Hepatocyte (in vitro differentiated cells): ENCODE measurements around the gene HEXB. TPM values are rescaled to one million over a fixed set of nuclear protein-coding genes. Genes with fewer than 3 reads are reported as not detected.
A peak's percentile ranks its signal among the peaks of the same experiment; 100 is the strongest.

Source experiments
- DNase-seq: peaks from one replicate; pipeline ENCODE4 v3.0.0-alpha.2; 2016; ENCODE audit warnings: low spot score
- H2AFZ ChIP-seq: fragments of 200-600 bp; sonication (generic); 2 replicates; pipeline ENCODE4 v1.6.0; 2016; ENCODE audit warnings: antibody characterized with exemption, mild to moderate bottlenecking
- H3K27ac ChIP-seq: fragments of 200-600 bp; sonication (generic); 2 replicates; pipeline ENCODE4 v1.5.1; 2016; ENCODE audit warnings: mild to moderate bottlenecking
- H3K27me3 ChIP-seq: fragments of 200-600 bp; sonication (generic); 2 replicates; pipeline ENCODE4 v1.6.1; 2016
- H3K36me3 ChIP-seq: fragments of 200-600 bp; sonication (generic); replicated peaks from 2 replicates; pipeline ENCODE4 v1.5.1; 2016; ENCODE audit warnings: low read depth; ENCODE audit not compliant: insufficient read depth
- H3K4me1 ChIP-seq: fragments of 200-600 bp; sonication (generic); 2 replicates; pipeline ENCODE4 v1.5.1; 2016; ENCODE audit warnings: mild to moderate bottlenecking, moderate library complexity; ENCODE audit not compliant: insufficient read depth
- H3K4me2 ChIP-seq: fragments of 200-600 bp; sonication (generic); 2 replicates; pipeline ENCODE4 v1.6.0; 2016
- H3K4me3 ChIP-seq: fragments of 200-600 bp; sonication (generic); 2 replicates; pipeline ENCODE4 v1.5.1; 2016; ENCODE audit warnings: mild to moderate bottlenecking
- H3K79me2 ChIP-seq: fragments of 200-600 bp; sonication (generic); 2 replicates; pipeline ENCODE4 v1.6.0; 2017; ENCODE audit warnings: mild to moderate bottlenecking
- H3K9me2 ChIP-seq: fragments of 200-600 bp; sonication (generic); replicated peaks from 2 replicates; pipeline ENCODE4 v1.6.0; 2017; ENCODE audit warnings: mild to moderate bottlenecking; ENCODE audit not compliant: insufficient read depth
- H3K9me3 ChIP-seq: fragments of 200-600 bp; sonication (generic); 2 replicates; pipeline ENCODE4 v1.5.1; 2016; ENCODE audit warnings: low read depth, mild to moderate bottlenecking
- H4K20me1 ChIP-seq: fragments of 200-600 bp; sonication (generic); 2 replicates; pipeline ENCODE4 v1.6.0; 2016; ENCODE audit warnings: mild to moderate bottlenecking; ENCODE audit not compliant: insufficient read depth, poor library complexity, severe bottlenecking
- CTCF ChIP-seq: fragments of 200-600 bp; sonication (generic); IDR thresholded peaks from 2 replicates; pipeline ENCODE4 v1.5.1; 2016; ENCODE audit warnings: antibody characterized with exemption, mild to moderate bottlenecking; ENCODE audit not compliant: poor library complexity
- EZH2 ChIP-seq: fragments of 200-600 bp; sonication (generic); IDR thresholded peaks from 2 replicates; pipeline ENCODE4 v1.6.1; 2016; ENCODE audit warnings: antibody characterized with exemption, mild to moderate bottlenecking, borderline replicate concordance
- EZH2phosphoT487 ChIP-seq: fragments of 200-600 bp; sonication (generic); IDR thresholded peaks from one replicate; pipeline ENCODE4 v1.6.1; 2018; ENCODE audit warnings: antibody characterized with exemption, mild to moderate bottlenecking, low read depth, moderate library complexity; ENCODE audit not compliant: unreplicated experiment, severe bottlenecking
- WGBS: methylation state at CpG from one replicate; pipeline ENCODE4 v1.1.6; 2016; ENCODE audit warnings: low lambda C conversion rate; ENCODE audit errors: missing lambda C conversion rate; 5-methylcytosine and 5-hydroxymethylcytosine counted together
- polyA plus RNA-seq: library from polyadenylated mRNA; unstranded; fragments of >200 nt; fragmentation: Nextera tagmentation; extraction: Ambion mirVana; gene quantifications from 2 replicates; pipeline ENCODE4 v1.2.1, GENCODE V29; 2016
- total RNA-seq: library from RNA; depleted of rRNA; stranded (reverse); fragments of >200 nt; gene quantifications from 2 replicates; pipeline ENCODE4 v1.2.3, GENCODE V29; 2014

HEXB gene
- total and polyA plus RNA-seq, 2 experiments from 2014 or later: 224 to 226 TPM

- H3K9me3 ChIP-seq: no peaks in the 10 kb centered on the region
- H3K4me2 ChIP-seq: no peak overlapping the region
- peaks cover 14% of the 10 kb centered on the region for H3K4me1 ChIP-seq
- no peaks in the 10 kb centered on the region for H3K9me2 ChIP-seq
- peaks cover under 1% of the 10 kb centered on the region for H4K20me1 ChIP-seq
- peak; percentile 20 for DNase-seq
- H2AFZ ChIP-seq: no peak overlapping the region
- no peaks in the 10 kb centered on the region for H3K36me3 ChIP-seq
- TF ChIP-seq EZH2phosphoT487 (no peak), EZH2 (no peak), CTCF (no peak)
- peak overlapping the region; percentile 2 for H3K27ac ChIP-seq
- peaks cover 35% of the 10 kb centered on the region for H3K79me2 ChIP-seq
- no peak overlapping the region for H3K4me3 ChIP-seq
- no peaks in the 10 kb centered on the region for H3K27me3 ChIP-seq
- WGBS: 82% methylated on average over 2 of the region's 2 CpGs
Observed at GRCh38 chr5:74762599-74762998, 77.6 kb downstream of the HEXB start.

- H3K4me1 ChIP-seq: peaks cover 21% of the 10 kb centered on the region
- no peak overlapping the region for H3K4me2 ChIP-seq
- H3K36me3 ChIP-seq: no peaks in the 10 kb centered on the region
- H3K27me3 ChIP-seq: no peaks in the 10 kb centered on the region
- peaks cover 4% of the 10 kb centered on the region for H4K20me1 ChIP-seq
- no peak overlapping the region for H3K27ac ChIP-seq
- H3K4me3 ChIP-seq: no peak overlapping the region
- DNase-seq: no peak
- no peaks in the 10 kb centered on the region for H3K9me3 ChIP-seq
- H3K9me2 ChIP-seq: no peaks in the 10 kb centered on the region
- H2AFZ ChIP-seq: no peak overlapping the region
- H3K79me2 ChIP-seq: peaks cover 44% of the 10 kb centered on the region
- TF ChIP-seq EZH2phosphoT487 (no peak), EZH2 (no peak), CTCF (no peak)
Observed at GRCh38 chr5:74763504-74763903, 78.5 kb downstream of the HEXB start.

GRCh38 chr5:74765201-74765600 is 80.2 kb downstream of the HEXB start:
- Histone ChIP-seq H3K4me2 (peak overlapping the region; percentile 88), H3K9me3 (no peaks in the 10 kb centered on the region), H4K20me1 (peaks cover 4% of the 10 kb centered on the region), H3K4me3 (no peak overlapping the region), H3K4me1 (peaks cover 23% of the 10 kb centered on the region), H3K79me2 (peaks cover 50% of the 10 kb centered on the region), H3K36me3 (no peaks in the 10 kb centered on the region), H2AFZ (no peak overlapping the region), H3K27ac (no peak overlapping the region), H3K9me2 (no peaks in the 10 kb centered on the region), H3K27me3 (no peaks in the 10 kb centered on the region)
- WGBS: 81% methylated on average over 9 of the region's 9 CpGs
- no peak for TF ChIP-seq EZH2phosphoT487
- TF ChIP-seq CTCF: no peak
- no peak for TF ChIP-seq EZH2
- DNase-seq: no peak

GRCh38 chr5:74765929-74766328 is 80.9 kb downstream of the HEXB start:
- WGBS: 91% methylated on average over 27 of the region's 27 CpGs
- H2AFZ ChIP-seq: peak overlapping the region; percentile 100
- H3K4me1 ChIP-seq: peaks cover 23% of the 10 kb centered on the region
- peak overlapping the region; percentile 92 for H3K4me3 ChIP-seq
- no peak for TF ChIP-seq EZH2phosphoT487
- no peaks in the 10 kb centered on the region for H3K9me2 ChIP-seq
- DNase-seq: no peak
- no peaks in the 10 kb centered on the region for H3K36me3 ChIP-seq
- peaks cover 50% of the 10 kb centered on the region for H3K79me2 ChIP-seq
- H3K27ac ChIP-seq: no peak overlapping the region
- H3K9me3 ChIP-seq: no peaks in the 10 kb centered on the region
- H3K4me2 ChIP-seq: peak overlapping the region; percentile 88
- H3K27me3 ChIP-seq: no peaks in the 10 kb centered on the region
- peaks cover 4% of the 10 kb centered on the region for H4K20me1 ChIP-seq
